H9 (cell line): Measurements from ENCODE around the gene TIAM2. TPM values are rescaled to one million over a fixed set of nuclear protein-coding genes. Genes with fewer than 3 reads are reported as not detected.

ENCODE experiments used
- DNase-seq: peaks from one replicate; pipeline ENCODE4 v3.0.0-alpha.2; 2017
- H2AFZ ChIP-seq: one replicate; pipeline ENCODE4 v1.6.1; 2013; ENCODE audit warnings: mild to moderate bottlenecking, low read length, control low read depth, moderate library complexity
- H2AK5ac ChIP-seq: 2 replicates; pipeline ENCODE4 v1.6.1; 2013; ENCODE audit warnings: low read length, control low read depth, mixed read lengths; ENCODE audit not compliant: insufficient read length
- H2BK120ac ChIP-seq: one replicate; pipeline ENCODE4 v1.6.1; 2013; ENCODE audit warnings: low read depth, mild to moderate bottlenecking, low read length, control low read depth, inconsistent platforms; ENCODE audit not compliant: poor library complexity, severe bottlenecking
- H2BK12ac ChIP-seq: 2 replicates; pipeline ENCODE4 v1.6.1; 2013; ENCODE audit warnings: low read length, control low read depth, mixed read lengths, low read depth; ENCODE audit not compliant: insufficient read length
- H2BK15ac ChIP-seq: 2 replicates; pipeline ENCODE4 v1.6.1; 2013; ENCODE audit warnings: low read depth, low read length, control low read depth
- H2BK20ac ChIP-seq: one replicate; pipeline ENCODE4 v1.6.1; 2013; ENCODE audit warnings: low read depth, mild to moderate bottlenecking, low read length, control low read depth, inconsistent platforms; ENCODE audit not compliant: poor library complexity, severe bottlenecking
- H2BK5ac ChIP-seq: 2 replicates; pipeline ENCODE4 v1.6.1; 2013; ENCODE audit warnings: low read length, control low read depth, mixed read lengths; ENCODE audit not compliant: insufficient read length
- H3K14ac ChIP-seq: 2 replicates; pipeline ENCODE4 v1.6.1; 2013; ENCODE audit warnings: low read length, control low read depth; ENCODE audit not compliant: insufficient read depth
- H3K18ac ChIP-seq: 2 replicates; pipeline ENCODE4 v1.6.1; 2013; ENCODE audit warnings: low read depth, mild to moderate bottlenecking, mixed read lengths, low read length, control low read depth; ENCODE audit not compliant: insufficient read length
- H3K23ac ChIP-seq: 2 replicates; pipeline ENCODE4 v1.6.1; 2013; ENCODE audit warnings: low read length, control low read depth, mixed read lengths, low read depth; ENCODE audit not compliant: insufficient read length
- H3K23me2 ChIP-seq: 2 replicates; pipeline ENCODE4 v1.6.1; 2013; ENCODE audit warnings: low read depth, mild to moderate bottlenecking, mixed read lengths, low read length, control low read depth; ENCODE audit not compliant: insufficient read length, poor library complexity, severe bottlenecking
- H3K27ac ChIP-seq: 2 replicates; pipeline ENCODE4 v1.5.1; 2013; ENCODE audit warnings: low read length, control low read depth, mixed read lengths, low read depth; ENCODE audit not compliant: insufficient read length
- H3K27me3 ChIP-seq: 2 replicates; pipeline ENCODE4 v1.6.1; 2013; ENCODE audit warnings: low read length, control low read depth, inconsistent platforms; ENCODE audit not compliant: insufficient read depth
- H3K4ac ChIP-seq: 2 replicates; pipeline ENCODE4 v1.6.1; 2013; ENCODE audit warnings: low read depth, mild to moderate bottlenecking, control low read depth, inconsistent platforms, low read length, moderate library complexity
- H3K4me1 ChIP-seq: 2 replicates; pipeline ENCODE4 v1.6.1; 2013; ENCODE audit warnings: low read length, control low read depth, inconsistent platforms; ENCODE audit not compliant: insufficient read depth
- H3K4me2 ChIP-seq: 2 replicates; pipeline ENCODE4 v1.6.1; 2013; ENCODE audit warnings: low read length, control low read depth, mixed read lengths; ENCODE audit not compliant: insufficient read length, insufficient read depth
- H3K56ac ChIP-seq: 2 replicates; pipeline ENCODE4 v1.6.1; 2013; ENCODE audit warnings: low read depth, mild to moderate bottlenecking, mixed read lengths, low read length, control low read depth; ENCODE audit not compliant: insufficient read length
- H3K79me1 ChIP-seq: 2 replicates; pipeline ENCODE4 v1.6.1; 2013; ENCODE audit warnings: low read depth, mild to moderate bottlenecking, moderate library complexity, low read length, control low read depth, inconsistent platforms; ENCODE audit not compliant: insufficient read depth, poor library complexity, severe bottlenecking
- H3K79me2 ChIP-seq: 2 replicates; pipeline ENCODE4 v1.6.1; 2013; ENCODE audit warnings: low read length, control low read depth, inconsistent platforms; ENCODE audit not compliant: insufficient read depth
- H3K9ac ChIP-seq: 2 replicates; pipeline ENCODE4 v1.6.1; 2013; ENCODE audit warnings: low read length, control low read depth, mixed read lengths; ENCODE audit not compliant: insufficient read length; ENCODE audit errors: extremely low read depth
- H3K9me3 ChIP-seq: one replicate; pipeline ENCODE4 v1.6.1; 2013; ENCODE audit warnings: low read depth, low read length, inconsistent platforms; ENCODE audit not compliant: control insufficient read depth
- H3T11ph ChIP-seq: one replicate; pipeline ENCODE4 v1.6.1; 2013; ENCODE audit warnings: mild to moderate bottlenecking, low read length, control low read depth, inconsistent platforms
- H4K20me1 ChIP-seq: one replicate; pipeline ENCODE4 v1.6.1; 2013; ENCODE audit not compliant: control insufficient read depth, insufficient read length, insufficient read depth
- H4K5ac ChIP-seq: 2 replicates; pipeline ENCODE4 v1.6.1; 2013; ENCODE audit warnings: low read depth, mild to moderate bottlenecking, mixed read lengths, low read length, control low read depth; ENCODE audit not compliant: insufficient read length
- H4K8ac ChIP-seq: replicated peaks from 2 replicates; pipeline ENCODE4 v1.6.1; 2013; ENCODE audit warnings: low read length, control low read depth, mixed read lengths, low read depth; ENCODE audit not compliant: insufficient read length
- H4K91ac ChIP-seq: 2 replicates; pipeline ENCODE4 v1.6.1; 2013; ENCODE audit warnings: low read depth, mild to moderate bottlenecking, moderate library complexity, mixed read lengths, low read length, control low read depth; ENCODE audit not compliant: insufficient read length
- H3K27ac Mint-ChIP-seq, 3 experiments: 2 replicates in 2 of 3; 3 replicates in 1 of 3; pipeline ENCODE4 v1.8.0; 2020 to 2021; ENCODE audit warnings: mixed read lengths in 3 of 3, mild to moderate bottlenecking in 1 of 3, moderate library complexity in 1 of 3
- H3K27me3 Mint-ChIP-seq: 2 replicates; pipeline ENCODE4 v1.8.0; 2021; ENCODE audit warnings: low read depth, mild to moderate bottlenecking, moderate library complexity, mixed read lengths
- H3K36me3 Mint-ChIP-seq, 3 experiments: 2 replicates in 2 of 3; 3 replicates in 1 of 3; pipeline ENCODE4 v1.8.0; 2020 to 2021; ENCODE audit warnings: low read depth in 3 of 3, mixed read lengths in 3 of 3; ENCODE audit not compliant: insufficient read depth in 1 of 3
- H3K4me1 Mint-ChIP-seq, 2 experiments: 2 replicates each; pipeline ENCODE4 v1.8.0; 2020; ENCODE audit warnings: mixed read lengths in 2 of 2
- H3K4me3 Mint-ChIP-seq, 2 experiments: 2 replicates in 1 of 2; 3 replicates in 1 of 2; pipeline ENCODE4 v1.8.0; 2020 to 2021; ENCODE audit warnings: mild to moderate bottlenecking in 2 of 2, mixed read lengths in 2 of 2, moderate library complexity in 1 of 2
- H3K9me3 Mint-ChIP-seq, 2 experiments: 2 replicates in 1 of 2; 3 replicates in 1 of 2; pipeline ENCODE4 v1.8.0; 2020; ENCODE audit warnings: mild to moderate bottlenecking in 2 of 2, mixed read lengths in 2 of 2, moderate library complexity in 1 of 2
- CTCF ChIP-seq: fragments of 200-600 bp; sonication (generic); conservative IDR thresholded peaks from 3 replicates; pipeline ENCODE4 v1.8.0; 2021; ENCODE audit warnings: antibody characterized with exemption, mild to moderate bottlenecking
- WGBS: extraction: QIAGEN DNeasy Blood & Tissue Kit; methylation state at CpG from one replicate; pipeline ENCODE4 v1.1.7; 2013; ENCODE audit warnings: missing lambda C conversion rate, low lambda C conversion rate, mixed read lengths; ENCODE audit not compliant: insufficient read length; ENCODE audit errors: extremely low coverage; 5-methylcytosine and 5-hydroxymethylcytosine counted together
- total RNA-seq: library from RNA; stranded (reverse); gene quantifications from 2 replicates; pipeline ENCODE4 v1.2.1, GENCODE V29; 2021

TIAM2 gene
- total RNA-seq, 1 experiment from 2014 or later = 6.3 TPM

- DNase-seq = no peak
- no peaks in the 10 kb centered on the region for H4K20me1 ChIP-seq
- H2BK120ac ChIP-seq = no peak overlapping the region
- H3K9me3 Mint-ChIP-seq = no peaks in the 10 kb centered on the region
- no peak overlapping the region for H3T11ph ChIP-seq
- no peak overlapping the region for H3K9ac ChIP-seq
- no peak overlapping the region for H2BK15ac ChIP-seq
- no peak overlapping the region for H2AK5ac ChIP-seq
- no peak overlapping the region for H3K18ac ChIP-seq
- H3K9me3 ChIP-seq = no peaks in the 10 kb centered on the region
- no peak for TF ChIP-seq CTCF
- H2BK5ac ChIP-seq = no peak overlapping the region
- H3K36me3 Mint-ChIP-seq = peaks cover 4 to 6% (median 5%) of the 10 kb centered on the region in 3 experiments; a peak in 5 of 7 replicates
- H2BK20ac ChIP-seq = no peak overlapping the region
- no peak overlapping the region for H4K91ac ChIP-seq
- no peaks in the 10 kb centered on the region for H3K27me3 ChIP-seq
- H3K56ac ChIP-seq = no peak overlapping the region
- no peak overlapping the region for H3K23ac ChIP-seq
- no peak overlapping the region for H2BK12ac ChIP-seq
- no peaks in the 10 kb centered on the region for H3K4me1 Mint-ChIP-seq
- no peak overlapping the region for H4K8ac ChIP-seq
- no peak overlapping the region for H3K27ac Mint-ChIP-seq
- H3K79me2 ChIP-seq = no peaks in the 10 kb centered on the region
- no peak overlapping the region for H3K14ac ChIP-seq
- no peak overlapping the region for H4K5ac ChIP-seq
- H3K4ac ChIP-seq = no peak overlapping the region
- H3K79me1 ChIP-seq = no peaks in the 10 kb centered on the region
- no peak overlapping the region for H2AFZ ChIP-seq
- no peak overlapping the region for H3K27ac ChIP-seq
- H3K27me3 Mint-ChIP-seq = no peaks in the 10 kb centered on the region
- H3K23me2 ChIP-seq = no peaks in the 10 kb centered on the region
- no peaks in the 10 kb centered on the region for H3K4me1 ChIP-seq
- H3K4me3 Mint-ChIP-seq = no peak overlapping the region
- WGBS = no CpG with 5 or more reads among the region's 7 CpGs
- H3K4me2 ChIP-seq = no peak overlapping the region
Measured at GRCh38 chr6:154950979-154951344, 44.2 kb upstream of the TIAM2 start.
